ENCODE data around the gene IL4R. TPM values are rescaled to one million over a fixed set of nuclear protein-coding genes. Genes with fewer than 3 reads are reported as not detected.
A peak's percentile ranks its signal among the peaks of the same experiment; 100 is the strongest.

Gene IL4R
- total and polyA plus RNA-seq, 2 of the 13 experiments (the other 11 are each of a cell fraction or from before 2014, with no cell fraction given) = 15.9 to 49.6 TPM

GRCh38 chr16:27286451-27286850 lies 27.3 kb upstream of the IL4R start (continued):
- TF ChIP-seq ARID5B (CRISPR knock-in tag; IDR thresholded peaks at IDR 0.05) (peak; percentile 50), SAP130 (CRISPR knock-in tag; IDR thresholded peaks at IDR 0.05; ENCODE audit: low read depth) (0 out of 2 replicates have a peak, but pooled peaks have one; percentile 15)

- no TSS peak for BruUV-seq (replicated peaks)
- Histone ChIP-seq H3K36me3 (replicated peaks in 1 of 2; ENCODE audit: control insufficient read depth in 1 of 2, insufficient read depth in 2 of 2, low read length in 2 of 2) (no peaks in the 10 kb centered on the region), H3K4me1 (ENCODE audit: insufficient read depth, low read length) (peaks cover 40% of the 10 kb centered on the region), H3K9ac (ENCODE audit: insufficient read depth, low read depth, low read length) (no peak overlapping the region), H3K4me2 (ENCODE audit: low read depth, low read length) (peak overlapping the region; percentile 21; the same call in 1 of the 2 replicates), H3K4me3 (replicated peaks in 1 of 3; ENCODE audit: insufficient read depth in 1 of 3, low read depth in 2 of 3, low read length in 3 of 3) (no peak overlapping the region), H3K9me3 (ENCODE audit: low read length) (no peaks in the 10 kb centered on the region), H4K20me1 (ENCODE audit: insufficient read depth, low read length) (no peaks in the 10 kb centered on the region), H3K27me3 (ENCODE audit: control insufficient read depth in 1 of 2, insufficient read depth in 2 of 2, low read length in 2 of 2) (peaks cover 0 to 4% of the 10 kb centered on the region in 2 experiments; a peak in 1 of 5 replicates), H3K27ac (ENCODE audit: extremely low read length, insufficient read depth, low read length) (no peak overlapping the region), H2AFZ (ENCODE audit: low read length) (no peak overlapping the region), H3K79me2 (ENCODE audit: insufficient read depth, low read length) (no peaks in the 10 kb centered on the region)
- CTCF ChIA-PET (ENCODE audit: low intra/inter-chr PET ratio, low total read pairs) = no interaction called here
- ATAC-seq = no peak
- in situ Hi-C loops (cut with HindIII; ENCODE audit: extremely low pct_ligation_motif_present, low pct_unique_long_range_greater_than_20kb) (no loop called here), intact Hi-C loops (cut with micrococcal nuclease; ENCODE audit: unreplicated experiment) (no loop called here)
- WGBS (ENCODE audit: low lambda C conversion rate) = 76% methylated on average over 8 of the region's 8 CpGs
- POLR2A ChIA-PET = interaction anchor here (0.7 to 1.3 kb wide), 2 partner anchors 13 to 19 kb away, joined by 3 to 4 read pairs; partner anchors contain the start of gene NSMCE1
- FAIRE-seq = no peak
- DNase-seq (ENCODE audit: low spot score) = no peak
- TF ChIP-seq ZNF775 (CRISPR knock-in tag; IDR thresholded peaks at IDR 0.05; ENCODE audit: borderline replicate concordance) (no peak), ZNF615 (CRISPR knock-in tag; IDR thresholded peaks at IDR 0.05; ENCODE audit: borderline replicate concordance) (no peak), MAZ (IDR thresholded peaks at IDR 0.05; ENCODE audit: borderline replicate concordance, low read depth, low read length) (no peak), MAZ (CRISPR knock-in tag; IDR thresholded peaks at IDR 0.05; ENCODE audit: low read depth) (no peak), GFI1 (CRISPR knock-in tag; IDR thresholded peaks at IDR 0.05; ENCODE audit: borderline replicate concordance) (no peak), ZNF441 (CRISPR knock-in tag; IDR thresholded peaks at IDR 0.05; ENCODE audit: borderline replicate concordance) (no peak), HNRNPUL1 (IDR thresholded peaks at IDR 0.05; ENCODE audit: low read depth, low read length) (no peak), RARA (CRISPR knock-in tag; IDR thresholded peaks at IDR 0.05) (no peak), TERF1 (CRISPR knock-in tag; IDR thresholded peaks at IDR 0.05) (no peak), PHF5A (CRISPR knock-in tag; IDR thresholded peaks at IDR 0.05; ENCODE audit: low read depth, unreplicated experiment) (no peak), XBP1 (CRISPR knock-in tag; IDR thresholded peaks at IDR 0.05) (no peak), DMTF1 (CRISPR knock-in tag; IDR thresholded peaks at IDR 0.05) (no peak), TOPORS (CRISPR knock-in tag; IDR thresholded peaks at IDR 0.05) (no peak)
These were observed 26.5 kb upstream of the IL4R start for GRCh38 chr16:27287051-27287811.

Data from HepG2 (cell line).